ENCODE data around the gene VBP1. TPM values are rescaled to one million over a fixed set of nuclear protein-coding genes. Genes with fewer than 3 reads are reported as not detected.

VBP1 gene
- polyA plus RNA-seq, 3 donors, result 9.4 to 65.9 (median 61.1) TPM

- Histone ChIP-seq H4K20me1 (ENCODE audit: insufficient read depth, low read length) (no peaks in the 10 kb centered on the region), H3K79me2 (ENCODE audit: insufficient read depth, low read length) (no peaks in the 10 kb centered on the region), H2AFZ (ENCODE audit: insufficient read depth, low read depth, low read length, poor library complexity, severe bottlenecking) (no peak overlapping the region), H3K4me2 (replicated peaks; ENCODE audit: extremely low read depth, low read length, poor library complexity, severe bottlenecking) (no peak overlapping the region), H3K9ac (ENCODE audit: insufficient read depth, low read length, poor library complexity, severe bottlenecking) (no peak overlapping the region), H3K4me3 (replicated peaks in 1 of 3; ENCODE audit: low read depth in 2 of 3, low read length in 3 of 3) (no peak overlapping the region), H3K4me1 (ENCODE audit: control insufficient read depth in 1 of 2, insufficient read depth in 2 of 2, low read length in 2 of 2) (no peaks in the 10 kb centered on the region), H3K36me3 (replicated peaks in 1 of 2; ENCODE audit: control insufficient read depth in 1 of 2, insufficient read depth in 2 of 2, low read length in 2 of 2) (no peaks in the 10 kb centered on the region), H3K27me3 (ENCODE audit: control insufficient read depth in 2 of 2, insufficient read depth in 2 of 2, low read length in 2 of 2) (no peaks in the 10 kb centered on the region), H3K27ac (ENCODE audit: low read depth in 1 of 2, low read length in 2 of 2) (no peak overlapping the region), H3K9me3 (replicated peaks in 1 of 2; ENCODE audit: control insufficient read depth in 1 of 2, insufficient read depth in 1 of 2, low read length in 2 of 2) (no peaks in the 10 kb centered on the region)
- WGBS (ENCODE audit: insufficient coverage), result no CpG with 5 or more reads among the region's 1 CpG
- Mint-ChIP-seq H3K27me3 (ENCODE audit: low read depth in 3 of 3) (no peaks in the 10 kb centered on the region), H3K4me1 (no peaks in the 10 kb centered on the region), H3K27ac (no peak overlapping the region), H3K36me3 (no peaks in the 10 kb centered on the region), H3K4me3 (no peak overlapping the region), H3K9me3 (peaks cover 3 to 8% (median 6%) of the 10 kb centered on the region in 7 donors)
- intact Hi-C loops (cut with micrococcal nuclease), result no loop called here
- TF ChIP-seq CTCF (IDR thresholded peaks at IDR 0.05), result no peak
- no peak for DNase-seq
Observed at GRCh38 chrX:155270969-155271368, 54.7 kb downstream of the VBP1 start.

- Mint-ChIP-seq H3K36me3 (peaks cover 0 to 1% of the 10 kb centered on the region in 2 donors), H3K4me3 (no peak overlapping the region), H3K27me3 (ENCODE audit: low read depth in 3 of 3) (no peaks in the 10 kb centered on the region), H3K9me3 (peaks cover 0 to 5% (median 0%) of the 10 kb centered on the region in 7 donors), H3K4me1 (peaks cover 1% of the 10 kb centered on the region), H3K27ac (no peak overlapping the region)
- Histone ChIP-seq H3K27me3 (ENCODE audit: control insufficient read depth in 2 of 2, insufficient read depth in 2 of 2, low read length in 2 of 2) (no peaks in the 10 kb centered on the region), H3K9me3 (replicated peaks in 1 of 2; ENCODE audit: control insufficient read depth in 1 of 2, insufficient read depth in 1 of 2, low read length in 2 of 2) (no peaks in the 10 kb centered on the region), H4K20me1 (ENCODE audit: insufficient read depth, low read length) (no peaks in the 10 kb centered on the region), H3K79me2 (ENCODE audit: insufficient read depth, low read length) (no peaks in the 10 kb centered on the region), H3K4me2 (replicated peaks; ENCODE audit: extremely low read depth, low read length, poor library complexity, severe bottlenecking) (no peak overlapping the region), H2AFZ (ENCODE audit: insufficient read depth, low read depth, low read length, poor library complexity, severe bottlenecking) (no peak overlapping the region), H3K27ac (ENCODE audit: low read depth in 1 of 2, low read length in 2 of 2) (no peak overlapping the region), H3K4me1 (ENCODE audit: control insufficient read depth in 1 of 2, insufficient read depth in 2 of 2, low read length in 2 of 2) (no peaks in the 10 kb centered on the region), H3K36me3 (replicated peaks in 1 of 2; ENCODE audit: control insufficient read depth in 1 of 2, insufficient read depth in 2 of 2, low read length in 2 of 2) (no peaks in the 10 kb centered on the region), H3K9ac (ENCODE audit: insufficient read depth, low read length, poor library complexity, severe bottlenecking) (no peak overlapping the region), H3K4me3 (replicated peaks in 1 of 3; ENCODE audit: low read depth in 2 of 3, low read length in 3 of 3) (no peak overlapping the region)
- no peak for TF ChIP-seq CTCF (IDR thresholded peaks at IDR 0.05)
- no peak for DNase-seq
- intact Hi-C loops (cut with micrococcal nuclease), result no loop called here
- no CpG with 5 or more reads among the region's 1 CpG for WGBS (ENCODE audit: insufficient coverage)
Observed at GRCh38 chrX:155279873-155280272, 63.6 kb downstream of the VBP1 start.

Other genes with a start within 250 kb of the VBP1 start
- gene F8, start 193.7 kb upstream of the VBP1 start, polyA plus RNA-seq, result 1 to 10 TPM; 1.5 to 4.5 (median 4.3) TPM
- gene FUNDC2, start 189.6 kb upstream of the VBP1 start, polyA plus RNA-seq, result 100 to 1,000 TPM in 2 of 3 donors, 10 to 100 TPM in 1; 42.7 to 166 (median 148) TPM
- 10 to 100 TPM in 2 of 3 donors, 1 to 10 TPM in 1; 6.4 to 11.1 (median 10.1) TPM for gene CMC4, start 145.3 kb upstream of the VBP1 start, polyA plus RNA-seq
- gene MTCP1, start 145.3 kb upstream of the VBP1 start, polyA plus RNA-seq, result 10 to 100 TPM in 2 of 3 donors, 1 to 10 TPM in 1; 1.3 to 23.3 (median 14.8) TPM
- gene BRCC3, start 145.0 kb upstream of the VBP1 start, polyA plus RNA-seq, result 10 to 100 TPM in 1 of 3 donors, 1 to 10 TPM in 2; 8.4 to 21.7 (median 10.0) TPM
- under 1 TPM; 0.20 to 0.41 (median 0.25) TPM for gene RAB39B, start 48.0 kb downstream of the VBP1 start, polyA plus RNA-seq
- gene CLIC2, start 118.2 kb downstream of the VBP1 start, polyA plus RNA-seq, result 1 to 10 TPM; 1.3 to 3.4 (median 2.0) TPM
- gene F8A2, start 165.6 kb downstream of the VBP1 start, polyA plus RNA-seq, result not detected
- 10 to 100 TPM in 1 of 3 donors, 1 to 10 TPM in 1, not detected in 1; 3.6 to 18.2 TPM for gene F8A3, start 242.2 kb downstream of the VBP1 start, polyA plus RNA-seq